IMR-90 (cell line): ENCODE measurements around the gene OTUB2. TPM values are rescaled to one million over a fixed set of nuclear protein-coding genes. Genes with fewer than 3 reads are reported as not detected.

Experiments used
- ATAC-seq: fragments of 200-7000 bp; cut with Tn5 transposase; 2 replicates; pipeline ENCODE4 v1.9.1; 2020; ENCODE audit warnings: low read depth, mild to moderate bottlenecking, moderate library complexity
- BruUV-seq: library from RNA; stranded (reverse); fragments of 400-500 nt; replicated peaks from 2 replicates; lab custom pipeline; 2021; lab: Mats Ljungman, UMichigan
- CTCF ChIA-PET: fragments of 300-600 bp; formaldehyde crosslinking; extraction: SDS; loops from one replicate; lab custom pipeline; 2021; ENCODE audit warnings: antibody characterized with exemption; lab: Yijun Ruan, JAX
- POLR2A ChIA-PET: fragments of 300-600 bp; sonication (Branson Sonifier 250); formaldehyde crosslinking; loops from one replicate; lab custom pipeline; 2022; ENCODE audit warnings: antibody characterized with exemption; ENCODE audit not compliant: unreplicated experiment; lab: Charles Lee
- DNase-seq: peaks from one replicate; pipeline ENCODE4 v3.0.0; 2013
- H2AFZ ChIP-seq: replicated peaks from 2 replicates; pipeline ENCODE3; 2013; ENCODE audit warnings: low read length, mild to moderate bottlenecking; ENCODE audit not compliant: poor library complexity
- H2AK5ac ChIP-seq: 2 replicates; pipeline ENCODE4 v1.6.1; 2013; ENCODE audit warnings: low read depth, low read length, inconsistent platforms
- H2AK9ac ChIP-seq: replicated peaks from 2 replicates; pipeline ENCODE3; 2013; ENCODE audit warnings: mild to moderate bottlenecking, low read depth, low read length, moderate library complexity; ENCODE audit not compliant: poor library complexity
- H2BK120ac ChIP-seq: 2 replicates; pipeline ENCODE4 v1.6.1; 2013; ENCODE audit warnings: low read depth, low read length, inconsistent platforms
- H2BK15ac ChIP-seq: 3 replicates; pipeline ENCODE4 v1.6.1; 2013; ENCODE audit warnings: low read depth, low read length, inconsistent platforms
- H2BK20ac ChIP-seq: 2 replicates; pipeline ENCODE4 v1.6.1; 2013; ENCODE audit warnings: low read depth, mild to moderate bottlenecking, inconsistent platforms, low read length, moderate library complexity
- H2BK5ac ChIP-seq: 2 replicates; pipeline ENCODE4 v1.6.1; 2013; ENCODE audit warnings: mild to moderate bottlenecking, low read depth, low read length, inconsistent platforms; ENCODE audit not compliant: poor library complexity, severe bottlenecking
- H3K14ac ChIP-seq: replicated peaks from 2 replicates; pipeline ENCODE4 v1.6.1; 2013; ENCODE audit warnings: low read depth, low read length, inconsistent platforms
- H3K18ac ChIP-seq: 2 replicates; pipeline ENCODE4 v1.6.1; 2013; ENCODE audit warnings: low read depth, low read length, control low read depth
- H3K23ac ChIP-seq: 2 replicates; pipeline ENCODE4 v1.6.1; 2013; ENCODE audit warnings: low read depth, low read length, inconsistent platforms
- H3K27ac ChIP-seq: 2 replicates; pipeline ENCODE4 v1.5.1; 2013; ENCODE audit warnings: mild to moderate bottlenecking, control low read depth, low read length; ENCODE audit not compliant: insufficient read depth
- H3K27me3 ChIP-seq: 2 replicates; pipeline ENCODE4 v1.6.1; 2013; ENCODE audit warnings: low read length; ENCODE audit not compliant: control insufficient read depth, insufficient read depth
- H3K36me3 ChIP-seq: 2 replicates; pipeline ENCODE4 v1.6.1; 2013; ENCODE audit warnings: low read length, mixed read lengths; ENCODE audit not compliant: control insufficient read depth, insufficient read depth
- H3K4ac ChIP-seq: 2 replicates; pipeline ENCODE4 v1.6.1; 2013; ENCODE audit warnings: low read depth, low read length, inconsistent platforms
- H3K4me1 ChIP-seq: 2 replicates; pipeline ENCODE4 v1.6.1; 2013; ENCODE audit warnings: low read length, mixed read lengths; ENCODE audit not compliant: control insufficient read depth, insufficient read depth
- H3K4me2 ChIP-seq: 2 replicates; pipeline ENCODE4 v1.6.1; 2013; ENCODE audit warnings: low read depth, mild to moderate bottlenecking, control low read depth, low read length, moderate library complexity
- H3K4me3 ChIP-seq: 2 replicates; pipeline ENCODE4 v1.5.1; 2013; ENCODE audit warnings: low read depth, mild to moderate bottlenecking, control low read depth, low read length, moderate library complexity; ENCODE audit not compliant: insufficient read depth
- H3K56ac ChIP-seq: 2 replicates; pipeline ENCODE4 v1.6.1; 2013; ENCODE audit warnings: low read length, inconsistent platforms; ENCODE audit not compliant: insufficient read depth; ENCODE audit errors: extremely low read depth
- H3K79me1 ChIP-seq, 2 experiments: 2 replicates each; pipeline ENCODE4 v1.6.1; 2013; ENCODE audit warnings: low read length in 2 of 2, inconsistent platforms in 1 of 2, low read depth in 1 of 2
- H3K9ac ChIP-seq: 2 replicates; pipeline ENCODE4 v1.6.1; 2013; ENCODE audit warnings: low read depth, low read length, control low read depth
- H3K9me1 ChIP-seq: 2 replicates; pipeline ENCODE4 v1.6.1; 2013; ENCODE audit warnings: low read length, inconsistent platforms; ENCODE audit not compliant: insufficient read depth
- H3K9me3 ChIP-seq: 2 replicates; pipeline ENCODE4 v1.6.1; 2013; ENCODE audit warnings: low read length; ENCODE audit not compliant: control insufficient read depth, insufficient read depth
- H4K20me1 ChIP-seq: 2 replicates; pipeline ENCODE4 v1.6.1; 2013; ENCODE audit warnings: low read length, inconsistent platforms; ENCODE audit not compliant: insufficient read depth
- H4K5ac ChIP-seq: 2 replicates; pipeline ENCODE4 v1.6.1; 2013; ENCODE audit warnings: mild to moderate bottlenecking, low read depth, low read length, control low read depth
- H4K8ac ChIP-seq, 2 experiments: 2 replicates each; pipeline ENCODE4 v1.6.1; 2013; ENCODE audit warnings: low read depth in 2 of 2, low read length in 2 of 2, control low read depth in 1 of 2, inconsistent platforms in 1 of 2
- H4K91ac ChIP-seq: 2 replicates; pipeline ENCODE4 v1.6.1; 2013; ENCODE audit warnings: low read depth, low read length, inconsistent platforms; ENCODE audit not compliant: insufficient read depth
- BHLHE40 ChIP-seq: fragments of 150-350 bp; IDR thresholded peaks from 2 replicates; pipeline ENCODE4 v1.6.1; 2016; ENCODE audit warnings: mild to moderate bottlenecking, low read depth, low read length
- CEBPB ChIP-seq: IDR thresholded peaks from 2 replicates; pipeline ENCODE4 v1.6.1; 2012; ENCODE audit warnings: low read depth, low read length, improper control_type of control experiment
- CHD1 ChIP-seq: IDR thresholded peaks from 2 replicates; pipeline ENCODE4 v1.6.1; 2012; ENCODE audit warnings: low read depth, low read length, improper control_type of control experiment
- FOS ChIP-seq: fragments of 150-350 bp; IDR thresholded peaks from 2 replicates; pipeline ENCODE4 v1.6.1; 2016; ENCODE audit warnings: low read depth, low read length
- MAFK ChIP-seq: IDR thresholded peaks from 2 replicates; pipeline ENCODE4 v1.6.1; 2012; ENCODE audit warnings: low read depth, low read length, improper control_type of control experiment
- MAZ ChIP-seq: IDR thresholded peaks from 2 replicates; pipeline ENCODE4 v1.6.1; 2012; ENCODE audit warnings: low read depth, mild to moderate bottlenecking, low read length, improper control_type of control experiment, moderate library complexity, borderline replicate concordance
- MXI1 ChIP-seq: IDR thresholded peaks from 2 replicates; pipeline ENCODE4 v1.6.1; 2012; ENCODE audit warnings: low read depth, mild to moderate bottlenecking, low read length, moderate library complexity, borderline replicate concordance
- NFE2L2 ChIP-seq: fragments of 150-350 bp; IDR thresholded peaks from 2 replicates; pipeline ENCODE4 v1.6.1; 2016; ENCODE audit warnings: low read depth, mild to moderate bottlenecking, low read length
- POLR2A ChIP-seq: IDR thresholded peaks from 2 replicates; pipeline ENCODE4 v1.6.1; 2012; ENCODE audit warnings: mild to moderate bottlenecking, low read depth, low read length
- RAD21 ChIP-seq: IDR thresholded peaks from 2 replicates; pipeline ENCODE4 v1.6.1; 2012; ENCODE audit warnings: low read length, improper control_type of control experiment
- RCOR1 ChIP-seq: IDR thresholded peaks from 2 replicates; pipeline ENCODE4 v1.6.1; 2012; ENCODE audit warnings: mild to moderate bottlenecking, low read length, improper control_type of control experiment; ENCODE audit not compliant: insufficient replicate concordance
- SMC3 ChIP-seq: fragments of 150-350 bp; IDR thresholded peaks from 2 replicates; pipeline ENCODE4 v1.6.1; 2016; ENCODE audit warnings: low read depth, mild to moderate bottlenecking, antibody characterized with exemption, low read length, moderate library complexity
- WGBS, 2 experiments: methylation state at CpG; one replicate each; pipeline versions ENCODE4 v1.1.5 to v1.1.7; 2013; ENCODE audit warnings: missing lambda C conversion rate in 2 of 2; ENCODE audit not compliant: insufficient read length in 1 of 2; ENCODE audit errors: extremely low coverage in 2 of 2; 5-methylcytosine and 5-hydroxymethylcytosine counted together
- dilution Hi-C: fragments of 300-500 bp; cut with HindIII; formaldehyde crosslinking; loops from one replicate; pipeline ENCODE4 v1.14.3; 2018; ENCODE audit warnings: low sequenced_read_pairs; ENCODE audit not compliant: unreplicated experiment
- in situ Hi-C: fragments of 300-500 bp; cut with MboI; formaldehyde crosslinking; loops from 3 replicates; pipeline ENCODE4 v1.14.3; 2019; ENCODE audit warnings: low sequenced_read_pairs, inconsistent platforms, mixed read lengths
- intact Hi-C: fragments of 100-400 bp; cut with micrococcal nuclease; formaldehyde crosslinking; loops from 2 replicates; pipeline ENCODE4 v1.10.0; 2022
- polyA plus RNA-seq, 3 experiments: library from polyadenylated mRNA; depleted of rRNA; stranded (reverse); fragments of >200 nt; gene quantifications; 2 replicates each; pipeline ENCODE4 v1.2.3, GENCODE V29; 2012; ENCODE audit warnings: low replicate concordance in 1 of 3
- total RNA-seq: library from RNA; depleted of rRNA; stranded (reverse); fragments of >200 nt; gene quantifications from 2 replicates; pipeline ENCODE4 v1.2.3, GENCODE V29; 2012
- TF ChIP-seq, protein P1 (sequence below): fragments of 150-350 bp; IDR thresholded peaks from 2 replicates; pipeline ENCODE4 v1.6.1; 2017; ENCODE audit warnings: mild to moderate bottlenecking, antibody characterized with exemption, low read length, low read depth
- TF ChIP-seq, protein P2 (sequence below): fragments of 150-350 bp; IDR thresholded peaks from 2 replicates; pipeline ENCODE4 v1.6.1; 2016; ENCODE audit warnings: low read depth, mild to moderate bottlenecking, low read length, moderate library complexity, borderline replicate concordance
- TF ChIP-seq, protein P3 (sequence below): conservative IDR thresholded peaks from 2 replicates; pipeline ENCODE4 v1.5.1; 2012; ENCODE audit warnings: mild to moderate bottlenecking, low read depth, low read length, improper control_type of control experiment

OTUB2 gene
- total and polyA plus RNA-seq, 2 of the 4 experiments (the other 2 are of a cell fraction), result 1.1 to 2.5 TPM

DNA sequence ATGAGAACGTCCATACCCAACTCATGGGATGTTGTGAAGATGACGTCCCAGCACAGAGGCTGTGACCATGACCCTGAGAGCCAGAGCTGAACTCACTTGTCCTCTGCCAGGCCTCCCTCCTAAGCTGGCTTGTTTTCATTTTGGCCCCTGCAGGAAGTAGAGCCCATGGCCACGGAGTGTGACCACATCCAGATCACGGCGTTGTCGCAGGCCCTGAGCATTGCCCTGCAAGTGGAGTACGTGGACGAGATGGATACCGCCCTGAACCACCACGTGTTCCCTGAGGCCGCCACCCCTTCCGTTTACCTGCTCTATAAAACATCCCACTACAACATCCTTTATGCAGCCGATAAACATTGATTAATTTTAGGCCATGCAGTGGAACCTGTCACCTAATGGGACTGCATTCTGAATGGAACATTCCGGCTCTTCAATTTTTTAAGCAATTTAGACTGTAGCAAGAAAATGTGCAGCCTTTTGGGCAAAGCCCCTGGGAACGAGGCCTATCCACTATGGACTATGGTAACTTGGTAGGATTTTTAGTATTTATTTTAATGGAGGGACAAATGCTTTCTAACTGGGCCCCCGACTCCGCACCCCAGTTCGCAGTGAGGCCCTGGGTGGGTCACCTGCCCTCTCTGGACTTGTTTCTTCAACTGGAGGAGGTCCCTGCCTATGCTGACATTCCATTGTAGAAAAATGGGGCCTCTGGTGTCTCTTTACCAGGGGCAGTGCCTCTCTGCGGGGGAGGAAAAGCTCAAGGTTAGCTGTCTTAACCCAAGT is 19.6 kb downstream of the OTUB2 start:
- no peak for DNase-seq
- CTCF ChIA-PET, result interaction anchor here (0.8 to 1.6 kb wide), 4 partner anchors 10 to 106 kb away, joined by 3 to 5 read pairs (median 4); no protein-coding TSS in a partner anchor
- no peaks in the 10 kb centered on the region for H3K9me3 ChIP-seq
- intact Hi-C loops (no loop called here), dilution Hi-C loops (no loop called here), in situ Hi-C loops (no loop called here)
- H3K4me3 ChIP-seq, result no peak overlapping the region
- H4K91ac ChIP-seq, result no peak overlapping the region
- H3K36me3 ChIP-seq, result peaks cover 57% of the 10 kb centered on the region
- H3K27me3 ChIP-seq, result no peaks in the 10 kb centered on the region
- no peak overlapping the region for H4K8ac ChIP-seq
- H3K56ac ChIP-seq, result no peak overlapping the region
- no peak overlapping the region for H3K9ac ChIP-seq
- H3K18ac ChIP-seq, result no peak overlapping the region
- no peaks in the 10 kb centered on the region for H3K9me1 ChIP-seq
- no peak overlapping the region for H2AK5ac ChIP-seq
- no peak overlapping the region for H3K4me2 ChIP-seq
- H2BK120ac ChIP-seq, result no peak overlapping the region
- no peak overlapping the region for H2AFZ ChIP-seq
- H3K14ac ChIP-seq, result no peak overlapping the region
- H3K4me1 ChIP-seq, result peaks cover 9% of the 10 kb centered on the region
- WGBS, 2 experiments, result 90% methylated on average over 11 of the region's 19 CpGs; no CpG with 5 or more reads in 1 of the 2 experiments
- no peak overlapping the region for H3K27ac ChIP-seq
- H2AK9ac ChIP-seq, result no peak overlapping the region
- H2BK20ac ChIP-seq, result no peak overlapping the region
- H4K5ac ChIP-seq, result no peak overlapping the region
- H3K4ac ChIP-seq, result no peak overlapping the region
- no peak overlapping the region for H2BK5ac ChIP-seq
- H4K20me1 ChIP-seq, result peaks cover 4% of the 10 kb centered on the region; the same call in 1 of the 2 replicates
- H3K79me1 ChIP-seq, result peaks cover 0 to 18% of the 10 kb centered on the region in 2 experiments; a peak in 2 of 4 replicates
- H3K23ac ChIP-seq, result no peak overlapping the region
- H2BK15ac ChIP-seq, result no peak overlapping the region
- no TSS peak for BruUV-seq
- POLR2A ChIA-PET, result no interaction called here
- no peak for ATAC-seq
- no peak for TF ChIP-seq POLR2A
- TF ChIP-seq MAZ, result no peak
- no peak for TF ChIP-seq NFE2L2
- TF ChIP-seq BHLHE40, result no peak
- TF ChIP-seq, protein P1, sequence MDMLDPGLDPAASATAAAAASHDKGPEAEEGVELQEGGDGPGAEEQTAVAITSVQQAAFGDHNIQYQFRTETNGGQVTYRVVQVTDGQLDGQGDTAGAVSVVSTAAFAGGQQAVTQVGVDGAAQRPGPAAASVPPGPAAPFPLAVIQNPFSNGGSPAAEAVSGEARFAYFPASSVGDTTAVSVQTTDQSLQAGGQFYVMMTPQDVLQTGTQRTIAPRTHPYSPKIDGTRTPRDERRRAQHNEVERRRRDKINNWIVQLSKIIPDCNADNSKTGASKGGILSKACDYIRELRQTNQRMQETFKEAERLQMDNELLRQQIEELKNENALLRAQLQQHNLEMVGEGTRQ, result no peak
- TF ChIP-seq, protein P2, sequence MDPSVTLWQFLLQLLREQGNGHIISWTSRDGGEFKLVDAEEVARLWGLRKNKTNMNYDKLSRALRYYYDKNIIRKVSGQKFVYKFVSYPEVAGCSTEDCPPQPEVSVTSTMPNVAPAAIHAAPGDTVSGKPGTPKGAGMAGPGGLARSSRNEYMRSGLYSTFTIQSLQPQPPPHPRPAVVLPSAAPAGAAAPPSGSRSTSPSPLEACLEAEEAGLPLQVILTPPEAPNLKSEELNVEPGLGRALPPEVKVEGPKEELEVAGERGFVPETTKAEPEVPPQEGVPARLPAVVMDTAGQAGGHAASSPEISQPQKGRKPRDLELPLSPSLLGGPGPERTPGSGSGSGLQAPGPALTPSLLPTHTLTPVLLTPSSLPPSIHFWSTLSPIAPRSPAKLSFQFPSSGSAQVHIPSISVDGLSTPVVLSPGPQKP, result no peak
- no peak for TF ChIP-seq SMC3
- no peak for TF ChIP-seq CEBPB
- TF ChIP-seq CHD1, result no peak
- TF ChIP-seq RAD21, result no peak
- no peak for TF ChIP-seq MXI1
- no peak for TF ChIP-seq FOS
- TF ChIP-seq, protein P3, sequence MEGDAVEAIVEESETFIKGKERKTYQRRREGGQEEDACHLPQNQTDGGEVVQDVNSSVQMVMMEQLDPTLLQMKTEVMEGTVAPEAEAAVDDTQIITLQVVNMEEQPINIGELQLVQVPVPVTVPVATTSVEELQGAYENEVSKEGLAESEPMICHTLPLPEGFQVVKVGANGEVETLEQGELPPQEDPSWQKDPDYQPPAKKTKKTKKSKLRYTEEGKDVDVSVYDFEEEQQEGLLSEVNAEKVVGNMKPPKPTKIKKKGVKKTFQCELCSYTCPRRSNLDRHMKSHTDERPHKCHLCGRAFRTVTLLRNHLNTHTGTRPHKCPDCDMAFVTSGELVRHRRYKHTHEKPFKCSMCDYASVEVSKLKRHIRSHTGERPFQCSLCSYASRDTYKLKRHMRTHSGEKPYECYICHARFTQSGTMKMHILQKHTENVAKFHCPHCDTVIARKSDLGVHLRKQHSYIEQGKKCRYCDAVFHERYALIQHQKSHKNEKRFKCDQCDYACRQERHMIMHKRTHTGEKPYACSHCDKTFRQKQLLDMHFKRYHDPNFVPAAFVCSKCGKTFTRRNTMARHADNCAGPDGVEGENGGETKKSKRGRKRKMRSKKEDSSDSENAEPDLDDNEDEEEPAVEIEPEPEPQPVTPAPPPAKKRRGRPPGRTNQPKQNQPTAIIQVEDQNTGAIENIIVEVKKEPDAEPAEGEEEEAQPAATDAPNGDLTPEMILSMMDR, result no peak
- TF ChIP-seq RCOR1, result no peak
- TF ChIP-seq MAFK, result no peak
